ENCODE results near the gene FANCE.
"Not testable (repeated sequence)": the region's sequence is repeated elsewhere in the genome, so short reads cannot be mapped to it uniquely, and the experiment has no call there.

Gene FANCE

GRCh38 chr6:35499372-35499771, 47.2 kb downstream of the FANCE start:
- DNase-seq = no peak

DNA sequence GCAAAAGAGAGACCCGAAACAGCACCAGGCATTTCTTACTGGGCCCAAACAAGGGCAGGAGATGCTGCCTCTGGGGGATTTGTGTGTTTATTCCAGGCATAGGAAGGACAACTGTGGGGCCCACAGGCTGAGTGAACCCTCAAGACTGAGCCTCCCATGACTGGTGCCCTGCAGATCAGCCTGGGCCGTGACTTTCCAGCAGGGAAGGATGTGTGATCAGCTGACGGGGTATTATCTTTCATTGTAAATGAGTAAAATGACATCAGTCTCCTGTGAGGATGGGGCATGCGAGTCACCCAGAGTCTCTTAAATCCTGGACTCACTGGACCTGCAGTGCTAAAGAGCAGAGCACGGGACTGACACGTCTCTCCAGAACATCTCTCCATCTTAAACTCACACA, 48.6 kb downstream of the FANCE start:
- no peak for DNase-seq

GRCh38 chr6:35501784-35502183, 49.6 kb downstream of the FANCE start:
- no peak for DNase-seq

DNA sequence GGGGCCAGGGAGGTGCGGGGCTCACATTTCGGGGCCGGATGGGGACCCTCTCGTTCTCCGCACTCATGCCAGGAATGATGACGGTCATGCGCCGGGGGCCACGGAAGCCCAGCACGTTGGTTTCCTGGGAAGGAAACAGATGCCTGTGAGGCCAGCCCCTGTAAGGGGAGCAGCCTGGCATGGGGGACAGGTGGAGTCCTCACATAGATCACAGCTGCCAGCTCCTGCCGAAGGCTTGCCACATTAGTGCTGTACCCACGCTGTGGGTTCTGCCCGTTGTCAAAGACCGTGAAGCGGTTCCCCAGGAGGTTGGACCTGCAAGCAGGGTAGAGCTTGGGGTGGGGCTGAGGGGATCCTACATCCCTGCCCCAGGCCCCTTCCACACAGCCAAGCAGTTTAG, 51.4 kb downstream of the FANCE start:
- DNase-seq = no peak

DNA sequence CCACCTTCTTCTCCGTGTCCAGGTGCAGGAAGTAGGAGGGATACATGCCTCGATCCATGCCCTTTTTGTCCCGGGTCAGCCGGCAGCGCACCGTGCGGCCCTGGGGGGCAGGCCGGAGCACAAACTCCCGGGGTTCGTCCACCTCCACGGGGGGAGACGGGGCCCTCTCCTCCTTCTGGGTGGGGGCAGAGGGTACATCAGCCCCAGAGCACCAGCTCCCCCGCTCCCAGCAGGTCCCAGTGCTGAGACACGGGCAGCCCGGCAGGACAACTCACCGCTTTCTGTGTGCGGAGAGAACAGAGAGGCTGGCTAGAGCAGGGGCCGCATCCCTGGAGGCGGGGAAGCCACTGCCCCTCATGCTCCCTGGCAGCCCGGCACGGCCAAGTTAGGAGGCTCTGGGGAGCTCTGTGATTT, 53.9 kb downstream of the FANCE start:
- DNase-seq = no peak

DNA sequence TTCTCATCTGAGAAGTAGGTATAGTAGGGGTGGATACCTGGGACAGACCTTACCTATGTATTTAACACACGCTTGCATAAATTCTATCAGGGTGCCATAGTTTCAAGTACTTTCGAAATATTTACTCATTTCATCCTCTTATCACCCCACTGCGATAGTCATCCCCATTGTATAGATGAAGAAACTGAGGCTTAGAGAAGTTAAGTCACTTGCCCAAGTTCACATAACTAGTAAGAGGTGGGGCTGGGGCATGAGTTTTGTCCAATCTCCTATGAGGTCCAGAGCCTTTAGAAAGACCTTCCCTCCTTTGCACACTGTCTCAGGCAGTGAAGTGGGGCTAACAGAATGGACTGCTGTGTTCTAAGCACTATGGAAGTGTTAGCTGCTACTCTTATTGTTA, 54.4 kb downstream of the FANCE start:
- no peak for DNase-seq

DNA sequence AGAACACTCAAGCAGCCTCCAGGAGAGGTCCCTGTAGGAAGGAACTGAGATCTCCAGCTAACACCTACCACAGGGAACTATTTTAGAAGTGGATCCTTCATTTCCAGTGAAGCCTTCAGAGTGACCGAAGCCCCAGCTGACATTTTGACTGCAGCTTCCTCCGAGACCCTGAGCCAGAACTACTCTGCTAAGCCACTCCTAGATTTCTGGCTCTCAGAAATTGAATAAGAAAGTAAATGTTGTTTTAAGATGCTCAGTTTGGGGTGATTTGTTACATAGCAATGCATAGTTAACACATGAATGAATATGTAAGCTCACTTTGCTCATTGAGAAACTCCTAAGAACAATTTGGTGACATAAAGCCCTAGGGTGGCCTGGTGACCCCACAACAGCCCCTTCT, 55.1 kb downstream of the FANCE start:
- no peak for DNase-seq

DNA sequence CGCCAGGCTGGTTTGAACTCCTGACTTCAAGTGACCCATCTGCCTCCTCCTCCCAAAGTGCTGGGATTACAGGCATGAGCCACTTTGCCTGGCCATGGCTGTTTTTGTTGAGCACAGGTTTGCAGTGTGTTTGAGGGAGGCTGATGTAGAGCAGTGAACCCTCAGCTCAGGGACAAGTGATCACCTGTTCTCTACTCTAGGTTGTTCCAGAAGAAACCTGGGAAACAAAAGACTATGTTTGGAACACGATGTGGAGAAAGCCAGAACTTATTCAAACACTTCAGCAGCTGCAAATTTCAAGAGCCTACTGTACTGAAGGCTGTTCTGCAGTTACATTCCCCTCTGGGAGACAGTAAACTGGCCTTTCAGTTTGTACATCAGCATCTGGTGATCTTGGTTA, 55.9 kb downstream of the FANCE start:
- no peak for DNase-seq

GRCh38 chr6:35508542-35508941, 56.4 kb downstream of the FANCE start:
- DNase-seq = no peak

DNA sequence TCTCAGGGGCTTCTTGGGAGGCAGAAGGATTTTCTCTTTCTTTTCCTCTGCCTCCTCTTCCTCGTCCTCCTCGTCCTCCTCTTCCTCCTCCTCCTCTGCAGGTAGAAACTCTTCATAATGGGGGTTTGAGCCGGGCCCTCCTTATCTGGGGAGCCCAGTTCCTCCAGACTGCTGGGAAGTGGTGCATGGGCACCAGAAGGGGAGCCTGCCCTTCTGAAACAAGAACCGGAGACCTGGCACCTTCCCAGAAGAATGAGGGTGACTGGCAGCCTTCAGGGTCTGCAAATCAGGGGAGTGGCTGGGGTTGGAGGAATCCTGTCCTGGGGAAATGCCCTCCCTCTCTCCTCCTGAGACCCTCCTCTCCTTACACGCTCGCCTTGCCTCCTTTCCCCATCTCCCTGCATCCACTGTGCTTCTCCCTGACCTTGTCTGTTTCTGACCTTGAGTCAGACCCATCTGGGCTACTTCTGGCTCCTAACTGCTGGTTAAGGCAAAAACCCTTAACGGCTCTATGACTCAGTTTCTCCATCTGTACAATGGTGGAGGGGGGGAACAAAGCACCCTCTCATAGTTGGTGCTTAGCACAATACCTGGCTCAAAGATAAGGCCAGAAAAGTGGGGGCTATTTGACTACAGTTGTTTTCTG, 58.9 kb downstream of the FANCE start:
- DNase-seq = no peak

GRCh38 chr6:35511562-35511941, 59.4 kb downstream of the FANCE start:
- no peak for DNase-seq

- DNase-seq = no peak
These were observed 59.9 kb downstream of the FANCE start for GRCh38 chr6:35512006-35512405.

- DNase-seq = no peak
These were observed 60.6 kb downstream of the FANCE start, which contains the start of gene TULP1 for GRCh38 chr6:35512740-35513139. Gene TULP1 (minus strand): TSS chr6:35512896. CDS start chr6:35512858, 38 bp downstream.

- no peak for DNase-seq
These were observed 62.4 kb downstream of the FANCE start for GRCh38 chr6:35514587-35514986.

- DNase-seq = not testable (repeated sequence)
These were observed 63.8 kb downstream of the FANCE start for GRCh38 chr6:35515939-35516338.
